ENCODE measurements around the gene SARDH. TPM values are rescaled to one million over a fixed set of nuclear protein-coding genes. Genes with fewer than 3 reads are reported as not detected.

SARDH gene
- total RNA-seq, 1 experiment from 2014 or later: 5.3 TPM

- no peak overlapping the region for H4K91ac ChIP-seq (ENCODE audit: insufficient read length, low read depth, low read length)
These were observed 56.4 kb downstream of the SARDH start for GRCh38 chr9:133681658-133682306.

More at GRCh38 chr9:133681658-133682306, 56.4 kb downstream of the SARDH start:
- no peak for DNase-seq
- H3K79me2 ChIP-seq (ENCODE audit: insufficient read depth, low read length): no peaks in the 10 kb centered on the region
- no peak overlapping the region for H2BK12ac ChIP-seq (ENCODE audit: insufficient read length, low read depth, low read length)
- Mint-ChIP-seq H3K4me3 (no peak overlapping the region), H3K9me3 (no peaks in the 10 kb centered on the region), H3K27me3 (ENCODE audit: low read depth) (no peaks in the 10 kb centered on the region; the same call in 1 of the 2 replicates), H3K36me3 (ENCODE audit: insufficient read depth in 1 of 3, low read depth in 3 of 3) (no peaks in the 10 kb centered on the region), H3K4me1 (0 out of 4 replicates have a peak, but pooled peaks cover 2% of the 10 kb centered on the region in 2 experiments), H3K27ac (peak overlapping the region in 1 of 3 experiments; percentile 46; a peak in 2 of 7 replicates)
- H3K23ac ChIP-seq (ENCODE audit: insufficient read length, low read depth, low read length): no peak overlapping the region
- no peak overlapping the region for H2BK15ac ChIP-seq (ENCODE audit: low read depth, low read length)
- no peak overlapping the region for H3K18ac ChIP-seq (ENCODE audit: insufficient read length, low read depth, low read length)
- no peaks in the 10 kb centered on the region for H4K20me1 ChIP-seq (ENCODE audit: control insufficient read depth, insufficient read depth, insufficient read length)
- no peak overlapping the region for H4K5ac ChIP-seq (ENCODE audit: insufficient read length, low read depth, low read length)
- H2BK20ac ChIP-seq (ENCODE audit: low read depth, low read length, poor library complexity, severe bottlenecking): no peak overlapping the region
- WGBS (ENCODE audit: extremely low coverage, insufficient read length, low lambda C conversion rate): no CpG with 5 or more reads among the region's 35 CpGs
- no peaks in the 10 kb centered on the region for H3K9me3 ChIP-seq (ENCODE audit: control insufficient read depth, low read depth, low read length)
- no peak for TF ChIP-seq CTCF (conservative IDR thresholded peaks at IDR 0.05)
- no peak overlapping the region for H3K4me2 ChIP-seq (ENCODE audit: insufficient read depth, insufficient read length, low read length)
- no peaks in the 10 kb centered on the region for H3K4me1 ChIP-seq (ENCODE audit: insufficient read depth, low read length)
- no peak overlapping the region for H2AFZ ChIP-seq (ENCODE audit: low read length)
- H2BK5ac ChIP-seq (ENCODE audit: insufficient read length, low read length): no peak overlapping the region
- no peaks in the 10 kb centered on the region for H3K79me1 ChIP-seq (ENCODE audit: insufficient read depth, low read depth, low read length, poor library complexity, severe bottlenecking)
- peaks cover 2% of the 10 kb centered on the region for H3K23me2 ChIP-seq (ENCODE audit: insufficient read length, low read depth, low read length, poor library complexity, severe bottlenecking)
- H4K8ac ChIP-seq (replicated peaks; ENCODE audit: insufficient read length, low read depth, low read length): no peak overlapping the region
- no peak overlapping the region for H3K56ac ChIP-seq (ENCODE audit: insufficient read length, low read depth, low read length)
- H3K27ac ChIP-seq (ENCODE audit: insufficient read length, low read depth, low read length): no peak overlapping the region
- H2AK5ac ChIP-seq (ENCODE audit: insufficient read length, low read length): no peak overlapping the region
- no peaks in the 10 kb centered on the region for H3K27me3 ChIP-seq (ENCODE audit: insufficient read depth, low read length)
- no peak overlapping the region for H2BK120ac ChIP-seq (ENCODE audit: low read depth, low read length, poor library complexity, severe bottlenecking)
- H3T11ph ChIP-seq (ENCODE audit: low read length): no peak overlapping the region
- H3K14ac ChIP-seq (ENCODE audit: insufficient read depth, low read length): no peak overlapping the region
- H3K9ac ChIP-seq (ENCODE audit: extremely low read depth, insufficient read length, low read length): no peak overlapping the region
- H3K4ac ChIP-seq (ENCODE audit: low read depth, low read length): no peak overlapping the region

All from H9 (cell line).